Measurements from ENCODE around the gene RNF227.

The RNF227 gene

DNA sequence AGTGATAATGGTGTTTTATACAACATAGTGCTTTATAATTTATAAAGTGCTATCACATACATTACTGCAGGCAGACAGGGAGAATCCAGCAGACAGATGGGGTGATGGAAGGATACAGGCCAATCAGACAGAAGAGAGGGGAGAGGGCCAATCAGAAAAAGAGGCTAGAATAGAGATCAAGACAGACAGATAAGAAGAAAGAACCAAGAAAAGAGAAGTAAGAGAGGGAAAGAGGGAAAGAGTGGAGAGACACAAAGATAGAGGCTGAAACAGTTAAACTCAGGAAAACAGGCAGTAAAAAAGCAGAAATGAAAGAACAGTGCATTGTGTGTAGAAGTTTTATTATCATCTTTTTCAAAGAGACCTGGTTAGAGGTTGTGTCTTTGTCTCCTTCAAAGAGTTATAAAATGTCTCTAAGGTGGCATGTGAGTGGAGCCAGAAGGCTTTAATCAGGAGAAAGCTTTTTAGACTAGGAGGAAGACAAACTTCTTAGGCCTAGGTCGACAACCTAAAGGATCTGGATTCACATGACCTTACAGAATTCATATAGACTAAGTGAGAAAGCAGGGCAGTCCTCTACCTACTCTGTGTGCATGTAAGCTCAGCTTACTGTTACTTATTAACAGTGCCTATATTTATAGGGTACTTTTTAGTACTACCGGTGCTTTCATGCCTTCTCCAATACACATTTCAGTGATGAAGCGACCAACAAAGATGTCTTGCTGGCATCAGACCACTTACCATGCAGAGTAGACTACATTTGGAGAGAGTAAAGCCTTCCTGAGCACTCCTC is 35.8 kb downstream of the RNF227 start:
- TF ChIP-seq SIN3A (IDR thresholded peaks at IDR 0.05; ENCODE audit: borderline replicate concordance, insufficient read depth, low read length) (no peak), POLR2AphosphoS5 (IDR thresholded peaks at IDR 0.05; ENCODE audit: low read depth, low read length) (no peak), FOXP2 (optimal IDR thresholded peaks at IDR 0.05; ENCODE audit: borderline replicate concordance, extremely low read depth, extremely low read length, insufficient read depth) (no peak), TAF1 (IDR thresholded peaks at IDR 0.05; ENCODE audit: borderline replicate concordance, insufficient read depth, low read length) (no peak)
- TF ChIP-seq, protein P1, sequence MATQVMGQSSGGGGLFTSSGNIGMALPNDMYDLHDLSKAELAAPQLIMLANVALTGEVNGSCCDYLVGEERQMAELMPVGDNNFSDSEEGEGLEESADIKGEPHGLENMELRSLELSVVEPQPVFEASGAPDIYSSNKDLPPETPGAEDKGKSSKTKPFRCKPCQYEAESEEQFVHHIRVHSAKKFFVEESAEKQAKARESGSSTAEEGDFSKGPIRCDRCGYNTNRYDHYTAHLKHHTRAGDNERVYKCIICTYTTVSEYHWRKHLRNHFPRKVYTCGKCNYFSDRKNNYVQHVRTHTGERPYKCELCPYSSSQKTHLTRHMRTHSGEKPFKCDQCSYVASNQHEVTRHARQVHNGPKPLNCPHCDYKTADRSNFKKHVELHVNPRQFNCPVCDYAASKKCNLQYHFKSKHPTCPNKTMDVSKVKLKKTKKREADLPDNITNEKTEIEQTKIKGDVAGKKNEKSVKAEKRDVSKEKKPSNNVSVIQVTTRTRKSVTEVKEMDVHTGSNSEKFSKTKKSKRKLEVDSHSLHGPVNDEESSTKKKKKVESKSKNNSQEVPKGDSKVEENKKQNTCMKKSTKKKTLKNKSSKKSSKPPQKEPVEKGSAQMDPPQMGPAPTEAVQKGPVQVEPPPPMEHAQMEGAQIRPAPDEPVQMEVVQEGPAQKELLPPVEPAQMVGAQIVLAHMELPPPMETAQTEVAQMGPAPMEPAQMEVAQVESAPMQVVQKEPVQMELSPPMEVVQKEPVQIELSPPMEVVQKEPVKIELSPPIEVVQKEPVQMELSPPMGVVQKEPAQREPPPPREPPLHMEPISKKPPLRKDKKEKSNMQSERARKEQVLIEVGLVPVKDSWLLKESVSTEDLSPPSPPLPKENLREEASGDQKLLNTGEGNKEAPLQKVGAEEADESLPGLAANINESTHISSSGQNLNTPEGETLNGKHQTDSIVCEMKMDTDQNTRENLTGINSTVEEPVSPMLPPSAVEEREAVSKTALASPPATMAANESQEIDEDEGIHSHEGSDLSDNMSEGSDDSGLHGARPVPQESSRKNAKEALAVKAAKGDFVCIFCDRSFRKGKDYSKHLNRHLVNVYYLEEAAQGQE (IDR thresholded peaks at IDR 0.05; ENCODE audit: insufficient read depth in 1 of 2, low read depth in 2 of 2, low read length in 2 of 2) = no peak

DNA sequence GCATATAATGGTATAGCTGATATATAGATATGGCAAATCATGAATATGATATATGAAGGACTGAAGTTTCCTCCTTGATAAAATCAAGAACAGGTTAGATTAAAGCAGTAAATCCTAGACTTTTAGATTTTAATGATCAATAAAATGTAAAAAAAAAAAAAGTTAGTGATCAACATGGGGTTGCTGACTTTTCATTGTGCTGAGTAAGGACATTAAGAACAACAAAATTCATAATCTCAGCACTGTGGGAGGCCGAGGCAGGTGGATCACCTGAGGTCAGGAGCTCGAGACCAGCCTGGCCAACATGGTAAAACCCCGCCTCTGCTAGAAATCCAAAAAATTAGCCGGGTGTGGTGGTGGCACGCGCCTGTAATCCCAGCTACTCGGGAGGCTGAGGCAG is 37.9 kb downstream of the RNF227 start:
- TF ChIP-seq TAF1 (IDR thresholded peaks at IDR 0.05; ENCODE audit: borderline replicate concordance, insufficient read depth, low read length) (no peak), SIN3A (IDR thresholded peaks at IDR 0.05; ENCODE audit: borderline replicate concordance, insufficient read depth, low read length) (no peak), POLR2AphosphoS5 (IDR thresholded peaks at IDR 0.05; ENCODE audit: low read depth, low read length) (no peak)

DNA sequence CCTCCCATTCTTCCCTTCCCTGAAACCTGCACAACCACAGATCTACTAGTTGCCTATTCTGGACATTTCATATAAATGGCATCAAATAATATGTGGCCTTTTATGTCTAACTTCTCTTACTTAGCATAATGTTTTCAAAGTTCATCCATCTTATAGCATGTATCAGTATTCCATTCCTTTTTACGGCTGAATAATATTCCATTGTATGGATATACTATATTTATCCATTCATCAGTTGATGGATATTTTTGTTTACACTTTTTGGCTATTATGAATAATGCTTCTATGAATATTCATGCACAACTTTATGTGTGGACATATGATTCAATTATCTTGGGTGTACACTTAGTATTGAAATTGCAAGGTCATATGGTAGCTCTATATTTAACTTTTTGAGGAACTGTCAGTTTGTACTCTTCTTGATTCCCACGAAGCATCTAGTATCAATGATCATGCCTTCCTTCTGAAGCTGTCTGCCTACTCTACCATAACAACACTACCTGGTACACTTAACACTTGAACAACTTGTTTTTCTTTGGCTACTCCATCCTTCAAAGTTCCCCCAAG is 40.2 kb downstream of the RNF227 start:
- TF ChIP-seq TAF1 (IDR thresholded peaks at IDR 0.05; ENCODE audit: borderline replicate concordance, insufficient read depth, low read length) (no peak), POLR2AphosphoS5 (IDR thresholded peaks at IDR 0.05; ENCODE audit: low read depth, low read length) (no peak), SIN3A (IDR thresholded peaks at IDR 0.05; ENCODE audit: borderline replicate concordance, insufficient read depth, low read length) (no peak), FOXP2 (optimal IDR thresholded peaks at IDR 0.05; ENCODE audit: borderline replicate concordance, extremely low read depth, extremely low read length, insufficient read depth) (no peak)
- TF ChIP-seq, protein P1 (IDR thresholded peaks at IDR 0.05; ENCODE audit: insufficient read depth in 1 of 2, low read depth in 2 of 2, low read length in 2 of 2) = no peak

DNA sequence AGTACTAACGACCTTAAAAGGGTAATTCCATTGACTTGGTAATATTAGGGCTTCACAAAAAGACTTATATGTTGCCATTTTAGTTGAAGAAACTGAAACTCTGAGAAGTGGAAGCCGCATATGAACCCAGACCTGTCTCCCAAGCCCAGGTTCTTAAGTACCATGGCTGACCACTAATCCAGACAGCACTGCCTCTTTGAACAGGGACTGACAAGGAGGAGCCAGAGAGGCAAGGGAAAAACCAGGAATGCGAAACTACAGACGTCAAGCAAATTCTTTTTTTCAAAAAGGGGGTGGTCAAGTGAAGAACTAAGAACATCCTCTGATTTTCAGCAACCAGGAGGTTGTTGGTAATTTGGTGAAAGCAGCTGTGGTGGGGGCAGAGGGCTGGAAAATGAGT is 43.0 kb downstream of the RNF227 start:
- TF ChIP-seq POLR2AphosphoS5 (IDR thresholded peaks at IDR 0.05; ENCODE audit: low read depth, low read length) (no peak), TAF1 (IDR thresholded peaks at IDR 0.05; ENCODE audit: borderline replicate concordance, insufficient read depth, low read length) (no peak), SIN3A (IDR thresholded peaks at IDR 0.05; ENCODE audit: borderline replicate concordance, insufficient read depth, low read length) (no peak)
- TF ChIP-seq, protein P1 (IDR thresholded peaks at IDR 0.05; ENCODE audit: insufficient read depth in 1 of 2, low read depth in 2 of 2, low read length in 2 of 2) = no peak

DNA sequence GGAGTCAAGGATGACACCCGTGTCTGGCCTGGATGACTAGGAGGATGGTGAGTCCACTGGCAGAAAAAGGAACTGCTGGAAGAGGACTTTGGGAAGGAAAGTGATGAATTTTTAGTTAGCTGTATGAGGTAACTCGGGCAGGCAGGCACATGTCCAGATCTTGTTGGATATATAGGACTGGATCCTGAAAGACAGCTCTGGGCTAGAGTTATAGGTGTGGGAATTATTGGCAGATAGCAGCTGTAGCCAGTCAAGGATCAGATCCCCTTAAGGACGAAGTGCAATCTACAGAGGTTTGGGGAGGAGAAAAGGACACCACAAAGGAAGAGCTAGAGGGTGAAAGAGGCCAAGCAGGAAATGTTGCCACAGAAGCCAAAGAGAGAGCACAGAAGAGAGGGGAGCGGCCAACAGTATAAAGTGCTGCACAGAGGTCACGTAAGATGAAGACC is 48.2 kb downstream of the RNF227 start:
- TF ChIP-seq TAF1 (IDR thresholded peaks at IDR 0.05; ENCODE audit: borderline replicate concordance, insufficient read depth, low read length) = no peak

DNA sequence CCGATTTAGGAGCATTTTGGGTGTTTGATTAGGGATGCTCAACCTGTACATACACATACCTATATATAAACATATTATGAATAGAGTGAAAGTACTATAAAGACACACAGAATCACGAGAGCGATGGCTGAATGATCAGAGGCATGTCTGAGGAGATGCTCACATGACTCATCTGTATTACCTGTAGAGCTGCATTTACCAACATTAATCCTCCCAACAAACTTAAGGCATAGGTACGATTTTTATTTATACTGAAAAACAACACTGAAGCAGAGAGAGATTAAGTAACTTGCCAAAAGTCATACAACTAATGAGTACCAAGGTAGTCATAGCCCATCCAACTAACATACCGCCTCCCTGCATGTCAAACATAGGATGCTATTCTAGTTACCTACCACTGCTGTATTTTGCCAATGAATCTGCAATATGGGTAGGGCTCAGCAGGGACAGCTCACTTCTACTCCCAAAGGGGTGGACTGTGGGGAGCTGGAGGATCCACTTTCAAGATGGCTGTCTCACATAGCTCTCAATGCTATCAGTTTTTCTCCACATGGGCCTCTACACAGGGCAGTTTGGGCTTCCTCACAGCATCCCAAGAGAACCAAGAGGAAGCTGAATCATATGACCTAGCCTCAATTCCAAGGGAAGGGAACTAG is 51.0 kb downstream of the RNF227 start:
- no peak for TF ChIP-seq POLR2AphosphoS5 (IDR thresholded peaks at IDR 0.05; ENCODE audit: low read depth, low read length)
- no peak for TF ChIP-seq TAF1 (IDR thresholded peaks at IDR 0.05; ENCODE audit: borderline replicate concordance, insufficient read depth, low read length)
- TF ChIP-seq, protein P1 (IDR thresholded peaks at IDR 0.05; ENCODE audit: insufficient read depth in 1 of 2, low read depth in 2 of 2, low read length in 2 of 2) = no peak
- TF ChIP-seq FOXP2 (optimal IDR thresholded peaks at IDR 0.05; ENCODE audit: borderline replicate concordance, extremely low read depth, extremely low read length, insufficient read depth) = no peak
- no peak for TF ChIP-seq SIN3A (IDR thresholded peaks at IDR 0.05; ENCODE audit: borderline replicate concordance, insufficient read depth, low read length)
